ENCODE data around the gene NANP.
A peak's percentile ranks its signal among the peaks of the same experiment; 100 is the strongest.

Gene NANP

DNA sequence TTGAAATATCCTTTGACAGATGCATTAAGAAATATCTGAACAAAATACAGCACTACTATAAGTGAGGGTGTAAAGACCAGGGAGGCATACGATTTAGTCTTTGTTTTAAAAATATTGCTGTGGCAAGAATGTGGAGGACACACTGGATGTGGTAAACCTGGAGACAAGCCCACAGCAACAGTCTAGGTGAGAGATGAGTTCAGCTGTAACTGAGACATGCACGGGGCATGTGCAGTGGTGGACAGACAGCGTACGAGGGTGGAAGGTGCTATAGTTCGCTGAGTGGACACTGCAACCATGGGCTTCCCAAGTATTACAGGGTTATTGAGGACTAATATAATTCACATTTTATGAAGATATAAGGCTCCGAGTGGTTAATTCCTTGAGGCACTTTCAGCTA, 1.8 kb downstream of the NANP start:
- H3K4me1 ChIP-seq (ENCODE audit: low read length), result peaks cover 24% of the 10 kb centered on the region
- peaks cover 5% of the 10 kb centered on the region; the same call in 1 of the 2 replicates for H4K20me1 ChIP-seq (ENCODE audit: insufficient read depth, low read length)
- H3K9me3 ChIP-seq (ENCODE audit: insufficient read depth, low read length), result no peaks in the 10 kb centered on the region
- H3K4me3 ChIP-seq (ENCODE audit: low read length), result peak overlapping the region; percentile 85; the same call in 1 of the 2 replicates
- H3K4me2 ChIP-seq (ENCODE audit: low read length), result peak overlapping the region; percentile 95; the same call in 1 of the 2 replicates
- H3K9ac ChIP-seq (ENCODE audit: low read length), result no peak overlapping the region
- peaks cover 14% of the 10 kb centered on the region for H3K36me3 ChIP-seq (replicated peaks; ENCODE audit: low read depth, low read length)
- no peaks in the 10 kb centered on the region for H3K27me3 ChIP-seq (ENCODE audit: low read depth, low read length)
- no peak overlapping the region for H2AFZ ChIP-seq (ENCODE audit: low read depth, low read length)
- H3K27ac ChIP-seq (ENCODE audit: low read length), result no peak overlapping the region
- TF ChIP-seq EZH2phosphoT487 (IDR thresholded peaks at IDR 0.05; ENCODE audit: low read depth), result no peak
- TF ChIP-seq, protein P1, sequence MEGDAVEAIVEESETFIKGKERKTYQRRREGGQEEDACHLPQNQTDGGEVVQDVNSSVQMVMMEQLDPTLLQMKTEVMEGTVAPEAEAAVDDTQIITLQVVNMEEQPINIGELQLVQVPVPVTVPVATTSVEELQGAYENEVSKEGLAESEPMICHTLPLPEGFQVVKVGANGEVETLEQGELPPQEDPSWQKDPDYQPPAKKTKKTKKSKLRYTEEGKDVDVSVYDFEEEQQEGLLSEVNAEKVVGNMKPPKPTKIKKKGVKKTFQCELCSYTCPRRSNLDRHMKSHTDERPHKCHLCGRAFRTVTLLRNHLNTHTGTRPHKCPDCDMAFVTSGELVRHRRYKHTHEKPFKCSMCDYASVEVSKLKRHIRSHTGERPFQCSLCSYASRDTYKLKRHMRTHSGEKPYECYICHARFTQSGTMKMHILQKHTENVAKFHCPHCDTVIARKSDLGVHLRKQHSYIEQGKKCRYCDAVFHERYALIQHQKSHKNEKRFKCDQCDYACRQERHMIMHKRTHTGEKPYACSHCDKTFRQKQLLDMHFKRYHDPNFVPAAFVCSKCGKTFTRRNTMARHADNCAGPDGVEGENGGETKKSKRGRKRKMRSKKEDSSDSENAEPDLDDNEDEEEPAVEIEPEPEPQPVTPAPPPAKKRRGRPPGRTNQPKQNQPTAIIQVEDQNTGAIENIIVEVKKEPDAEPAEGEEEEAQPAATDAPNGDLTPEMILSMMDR (IDR thresholded peaks at IDR 0.05; ENCODE audit: low read depth, low read length), result no peak
- H3K79me2 ChIP-seq (ENCODE audit: low read length), result peaks cover 64% of the 10 kb centered on the region

DNA sequence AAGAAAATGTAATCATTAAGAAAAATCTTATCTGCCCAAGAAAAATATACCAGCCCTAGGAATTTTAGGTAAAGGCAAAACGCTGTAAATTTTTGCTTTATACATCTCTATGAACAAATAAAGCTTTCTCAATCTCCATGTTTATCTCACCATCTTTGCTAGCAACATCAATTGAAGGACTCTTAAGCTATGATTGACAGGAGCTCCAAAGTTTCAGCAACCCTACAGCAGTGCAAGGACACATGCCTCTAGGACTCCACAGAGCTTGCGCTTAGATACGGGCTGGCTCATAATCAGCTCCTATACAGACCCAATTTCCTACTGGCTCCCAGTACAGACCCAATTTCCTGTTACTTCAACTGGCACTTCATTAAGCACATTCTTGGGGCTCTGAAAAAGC, 4.3 kb downstream of the NANP start:
- H3K27me3 ChIP-seq (ENCODE audit: low read depth, low read length), result no peaks in the 10 kb centered on the region
- H3K4me1 ChIP-seq (ENCODE audit: low read length), result peaks cover 18% of the 10 kb centered on the region
- H3K9me3 ChIP-seq (ENCODE audit: insufficient read depth, low read length), result no peaks in the 10 kb centered on the region
- H3K4me3 ChIP-seq (ENCODE audit: low read length), result no peak overlapping the region
- H3K79me2 ChIP-seq (ENCODE audit: low read length), result peaks cover 59% of the 10 kb centered on the region
- peaks cover 14% of the 10 kb centered on the region for H3K36me3 ChIP-seq (replicated peaks; ENCODE audit: low read depth, low read length)
- no peak for TF ChIP-seq EZH2phosphoT487 (IDR thresholded peaks at IDR 0.05; ENCODE audit: low read depth)
- TF ChIP-seq, protein P1 (IDR thresholded peaks at IDR 0.05; ENCODE audit: low read depth, low read length), result no peak
- no peak overlapping the region for H2AFZ ChIP-seq (ENCODE audit: low read depth, low read length)
- peaks cover 5% of the 10 kb centered on the region; the same call in 1 of the 2 replicates for H4K20me1 ChIP-seq (ENCODE audit: insufficient read depth, low read length)
- no peak overlapping the region for H3K9ac ChIP-seq (ENCODE audit: low read length)
- H3K4me2 ChIP-seq (ENCODE audit: low read length), result peak overlapping the region; percentile 23; the same call in 1 of the 2 replicates
- H3K27ac ChIP-seq (ENCODE audit: low read length), result no peak overlapping the region

DNA sequence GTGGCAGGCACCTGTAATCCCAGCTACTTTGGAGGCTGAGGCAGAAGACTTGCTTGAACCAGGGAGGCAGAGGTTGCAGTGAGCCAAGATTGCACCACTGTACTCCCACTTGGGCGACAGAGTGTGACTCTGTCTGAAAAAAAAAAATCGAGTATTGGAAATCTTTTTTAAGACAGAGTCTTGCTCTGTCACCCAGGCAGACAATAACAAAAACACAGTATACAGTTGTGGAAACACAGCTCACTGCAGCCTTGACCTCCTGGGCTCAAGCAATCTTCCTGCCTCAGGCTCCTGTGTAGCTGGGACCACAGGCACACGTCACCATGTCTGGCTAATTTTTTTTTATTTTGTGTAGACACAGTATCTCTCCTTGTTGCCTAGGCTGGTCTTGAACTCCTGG, 15.0 kb downstream of the NANP start:
- TF ChIP-seq, protein P1 (IDR thresholded peaks at IDR 0.05; ENCODE audit: low read depth, low read length), result no peak
- no peak for TF ChIP-seq EZH2phosphoT487 (IDR thresholded peaks at IDR 0.05; ENCODE audit: low read depth)
- no peak overlapping the region for H3K4me2 ChIP-seq (ENCODE audit: low read length)
- H3K27ac ChIP-seq (ENCODE audit: low read length), result no peak overlapping the region
- no peaks in the 10 kb centered on the region for H3K27me3 ChIP-seq (ENCODE audit: low read depth, low read length)
- H3K9me3 ChIP-seq (ENCODE audit: insufficient read depth, low read length), result no peaks in the 10 kb centered on the region
- H2AFZ ChIP-seq (ENCODE audit: low read depth, low read length), result no peak overlapping the region
- H3K4me1 ChIP-seq (ENCODE audit: low read length), result peaks cover 4% of the 10 kb centered on the region; the same call in 1 of the 2 replicates
- H3K36me3 ChIP-seq (replicated peaks; ENCODE audit: low read depth, low read length), result peaks cover 5% of the 10 kb centered on the region
- no peak overlapping the region for H3K9ac ChIP-seq (ENCODE audit: low read length)
- H3K79me2 ChIP-seq (ENCODE audit: low read length), result no peaks in the 10 kb centered on the region; the same call in 1 of the 2 replicates
- H4K20me1 ChIP-seq (ENCODE audit: insufficient read depth, low read length), result peaks cover 6% of the 10 kb centered on the region; the same call in 1 of the 2 replicates
- H3K4me3 ChIP-seq (ENCODE audit: low read length), result no peak overlapping the region

DNA sequence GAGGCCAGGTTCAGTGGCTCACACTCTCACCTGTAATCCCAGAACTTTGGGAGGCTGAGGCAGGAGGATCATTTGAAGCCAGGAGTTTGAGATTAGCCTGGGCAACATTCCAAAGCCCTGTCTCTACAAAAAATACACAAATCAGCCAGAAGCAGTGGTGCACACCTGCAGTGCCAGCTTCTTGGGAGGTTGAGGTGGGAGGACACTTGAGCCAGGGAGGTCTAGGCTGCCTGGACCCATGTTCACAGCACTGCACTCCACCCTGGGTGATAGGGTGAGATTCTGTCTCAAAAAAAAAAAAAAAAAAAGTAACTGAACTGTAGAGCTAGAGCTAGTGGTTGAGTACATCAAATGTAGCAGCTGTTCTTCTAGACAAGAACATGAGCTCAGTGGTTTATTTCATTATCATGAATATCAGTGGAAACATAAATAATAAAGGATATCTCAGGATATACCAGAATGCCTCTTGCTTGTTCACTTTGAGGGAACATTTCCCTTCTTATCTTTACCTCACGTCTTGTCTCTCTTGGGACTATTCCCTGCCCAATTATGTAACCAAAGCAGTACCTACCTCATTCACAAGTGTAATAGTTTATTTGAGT, 17.6 kb downstream of the NANP start:
- Histone ChIP-seq H3K4me3 (ENCODE audit: low read length) (no peak overlapping the region), H3K4me2 (ENCODE audit: low read length) (no peak overlapping the region), H3K27ac (ENCODE audit: low read length) (no peak overlapping the region), H3K4me1 (ENCODE audit: low read length) (peaks cover 4% of the 10 kb centered on the region; the same call in 1 of the 2 replicates), H3K79me2 (ENCODE audit: low read length) (no peaks in the 10 kb centered on the region), H4K20me1 (ENCODE audit: insufficient read depth, low read length) (no peaks in the 10 kb centered on the region), H3K9ac (ENCODE audit: low read length) (no peak overlapping the region), H3K27me3 (ENCODE audit: low read depth, low read length) (no peaks in the 10 kb centered on the region), H2AFZ (ENCODE audit: low read depth, low read length) (no peak overlapping the region), H3K9me3 (ENCODE audit: insufficient read depth, low read length) (no peaks in the 10 kb centered on the region), H3K36me3 (replicated peaks; ENCODE audit: low read depth, low read length) (no peaks in the 10 kb centered on the region)
- TF ChIP-seq, protein P1 (IDR thresholded peaks at IDR 0.05; ENCODE audit: low read depth, low read length), result no peak
- no peak for TF ChIP-seq EZH2phosphoT487 (IDR thresholded peaks at IDR 0.05; ENCODE audit: low read depth)

All from OCI-LY3 (cell line).